Glutamatergic neuron (in vitro differentiated cells): ENCODE measurements around the gene CYS1. TPM values are rescaled to one million over a fixed set of nuclear protein-coding genes. Genes with fewer than 3 reads are reported as not detected.

Experiments
- DNase-seq: peaks from one replicate; pipeline ENCODE4 v3.0.0; 2022
- H3K27ac Mint-ChIP-seq: one replicate; pipeline ENCODE4 v1.8.0; 2020; ENCODE audit warnings: mild to moderate bottlenecking, mixed read lengths, inconsistent platforms; ENCODE audit not compliant: unreplicated experiment
- H3K27me3 Mint-ChIP-seq: one replicate; pipeline ENCODE4 v1.8.0; 2020; ENCODE audit warnings: mild to moderate bottlenecking, moderate library complexity, mixed read lengths, inconsistent platforms; ENCODE audit not compliant: unreplicated experiment
- H3K36me3 Mint-ChIP-seq: one replicate; pipeline ENCODE4 v1.8.0; 2020; ENCODE audit warnings: mild to moderate bottlenecking, mixed read lengths, inconsistent platforms; ENCODE audit not compliant: unreplicated experiment
- H3K4me1 Mint-ChIP-seq: one replicate; pipeline ENCODE4 v1.8.0; 2020; ENCODE audit warnings: mild to moderate bottlenecking, low read depth, mixed read lengths, inconsistent platforms; ENCODE audit not compliant: unreplicated experiment
- H3K4me3 Mint-ChIP-seq: one replicate; pipeline ENCODE4 v1.8.0; 2020; ENCODE audit warnings: mild to moderate bottlenecking, mixed read lengths, inconsistent platforms; ENCODE audit not compliant: unreplicated experiment
- H3K9me3 Mint-ChIP-seq: one replicate; pipeline ENCODE4 v1.8.0; 2020; ENCODE audit warnings: mild to moderate bottlenecking, moderate library complexity, mixed read lengths, inconsistent platforms; ENCODE audit not compliant: unreplicated experiment
- CTCF ChIP-seq: fragments of 200-600 bp; sonication (generic); IDR thresholded peaks from one replicate; pipeline ENCODE4 v1.5.0; 2021; ENCODE audit not compliant: partially characterized antibody, unreplicated experiment
- total RNA-seq: library from RNA; stranded (reverse); fragmentation: NEBNext Ultra II Directional; extraction: Animal tissue kit (Norgen Biotek cat#: 25700); gene quantifications from one replicate; pipeline ENCODE4 v1.2.1, GENCODE V29; 2021; ENCODE audit not compliant: unreplicated experiment

CYS1 gene
- total RNA-seq, 1 donor from 2014 or later: not detected

- Mint-ChIP-seq H3K36me3 (peaks cover 7% of the 10 kb centered on the region), H3K27me3 (peaks cover 3% of the 10 kb centered on the region), H3K4me3 (no peak overlapping the region), H3K4me1 (no peaks in the 10 kb centered on the region), H3K9me3 (peaks cover 3% of the 10 kb centered on the region), H3K27ac (no peak overlapping the region)
- TF ChIP-seq CTCF: no peak
- no peak for DNase-seq
Observed at GRCh38 chr2:10022445-10022844, 57.8 kb downstream of the CYS1 start.

GRCh38 chr2:10022041-10022421, 58.2 kb downstream of the CYS1 start:
- Mint-ChIP-seq H3K9me3 (peaks cover 5% of the 10 kb centered on the region), H3K4me1 (no peaks in the 10 kb centered on the region), H3K4me3 (no peak overlapping the region), H3K27me3 (peaks cover 3% of the 10 kb centered on the region), H3K27ac (no peak overlapping the region), H3K36me3 (peaks cover 8% of the 10 kb centered on the region)
- no peak for DNase-seq
- no peak for TF ChIP-seq CTCF

GRCh38 chr2:10019602-10020400, 60.4 kb downstream of the CYS1 start:
- no peak for DNase-seq
- no peak overlapping the region for H3K27ac Mint-ChIP-seq
- H3K27me3 Mint-ChIP-seq: peaks cover 3% of the 10 kb centered on the region
- TF ChIP-seq CTCF: no peak
- no peaks in the 10 kb centered on the region for H3K4me1 Mint-ChIP-seq
- H3K36me3 Mint-ChIP-seq: peaks cover 4% of the 10 kb centered on the region
- H3K9me3 Mint-ChIP-seq: peaks cover 2% of the 10 kb centered on the region
- no peak overlapping the region for H3K4me3 Mint-ChIP-seq

GRCh38 chr2:10019174-10019573, 61.0 kb downstream of the CYS1 start:
- Mint-ChIP-seq H3K27me3 (peaks cover 3% of the 10 kb centered on the region), H3K27ac (no peak overlapping the region), H3K36me3 (peaks cover 4% of the 10 kb centered on the region), H3K4me3 (no peak overlapping the region), H3K4me1 (no peaks in the 10 kb centered on the region), H3K9me3 (peaks cover 2% of the 10 kb centered on the region)
- no peak for TF ChIP-seq CTCF
- no peak for DNase-seq

- TF ChIP-seq CTCF: no peak
- H3K9me3 Mint-ChIP-seq: peaks cover 2% of the 10 kb centered on the region
- peak overlapping the region; percentile 52 for H3K27ac Mint-ChIP-seq
- DNase-seq: no peak
- no peaks in the 10 kb centered on the region for H3K27me3 Mint-ChIP-seq
- no peaks in the 10 kb centered on the region for H3K4me1 Mint-ChIP-seq
- H3K36me3 Mint-ChIP-seq: peaks cover 4% of the 10 kb centered on the region
- no peak overlapping the region for H3K4me3 Mint-ChIP-seq
Observed at GRCh38 chr2:10017313-10017941, 62.8 kb downstream of the CYS1 start.
